Raji (cell line): ENCODE results near the gene SLC22A13.

Source experiments
- POLR2A ChIP-seq: IDR thresholded peaks from 2 replicates; pipeline ENCODE4 v1.6.1; 2011; ENCODE audit warnings: low read depth, low read length, control low read depth; ENCODE audit not compliant: insufficient read depth

The SLC22A13 gene

DNA sequence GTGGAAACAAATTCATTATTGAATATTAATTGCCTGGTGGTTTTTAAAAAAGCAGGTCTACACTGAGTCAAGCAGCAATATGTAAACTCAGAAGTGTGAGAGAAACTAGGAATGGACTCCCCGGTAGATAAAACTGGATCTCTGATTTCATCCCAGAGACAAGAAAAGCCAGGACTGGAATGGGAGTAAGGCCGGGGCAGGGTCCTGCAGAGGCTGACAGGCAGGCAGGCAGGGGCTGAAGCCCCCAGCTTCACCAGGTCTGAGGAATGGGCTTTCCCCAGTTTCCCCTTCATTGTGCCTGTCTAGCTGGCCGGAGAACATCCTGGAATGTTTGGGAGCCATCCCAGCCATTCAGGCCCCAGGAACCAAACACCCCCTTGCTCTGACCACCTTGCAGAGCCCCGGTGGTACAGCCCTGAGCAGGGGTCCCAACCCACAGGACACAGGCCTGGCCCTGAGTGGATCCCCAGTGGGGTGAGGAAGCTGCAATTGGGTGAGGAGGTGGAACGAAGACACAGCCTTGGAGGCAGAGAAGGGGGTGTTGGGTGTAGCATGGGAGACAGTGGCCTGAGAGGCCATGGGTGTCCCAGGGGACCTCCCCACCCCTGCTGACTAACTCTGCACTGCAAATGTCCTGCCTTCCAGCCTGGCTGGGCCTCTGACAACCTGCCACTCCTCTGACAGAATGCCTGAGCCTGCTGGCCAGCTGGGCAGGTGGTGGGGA, 49.3 kb downstream of the SLC22A13 start:
- no peak for TF ChIP-seq POLR2A

DNA sequence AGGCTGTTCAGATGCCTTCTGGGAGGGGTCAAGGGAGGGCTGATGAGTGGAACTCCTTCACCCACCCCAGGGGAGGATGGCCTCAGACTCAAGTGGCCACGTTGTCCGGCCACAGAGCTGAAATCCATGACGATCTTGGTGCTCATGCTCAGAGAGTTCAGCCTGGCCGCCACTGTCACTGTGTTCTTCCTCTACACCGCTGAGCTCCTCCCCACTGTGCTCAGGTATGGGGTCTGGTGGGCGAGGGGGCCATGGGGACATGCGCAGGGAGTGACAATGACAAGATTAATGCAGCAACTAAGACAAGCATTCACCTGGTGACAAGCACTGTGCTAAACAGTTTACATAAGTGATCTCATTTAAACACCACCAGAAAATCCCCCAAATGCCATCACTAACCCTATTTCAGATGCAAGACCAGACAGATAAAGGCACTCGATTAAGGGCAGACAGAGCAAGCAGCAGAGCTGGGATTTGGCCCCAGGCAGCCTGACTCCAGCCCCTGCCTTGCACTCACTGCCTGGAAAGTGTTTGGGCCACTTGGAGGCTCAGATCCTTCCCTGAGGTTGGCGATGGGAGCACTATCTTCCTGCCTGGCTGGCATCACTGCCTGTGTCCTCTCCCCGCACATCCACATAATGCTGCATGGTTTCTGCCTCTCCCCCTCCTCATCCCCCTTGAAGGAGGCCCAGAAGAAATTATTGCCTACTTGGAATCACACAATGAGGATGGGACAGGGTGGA, 50.0 kb downstream of the SLC22A13 start:
- TF ChIP-seq POLR2A = no peak

DNA sequence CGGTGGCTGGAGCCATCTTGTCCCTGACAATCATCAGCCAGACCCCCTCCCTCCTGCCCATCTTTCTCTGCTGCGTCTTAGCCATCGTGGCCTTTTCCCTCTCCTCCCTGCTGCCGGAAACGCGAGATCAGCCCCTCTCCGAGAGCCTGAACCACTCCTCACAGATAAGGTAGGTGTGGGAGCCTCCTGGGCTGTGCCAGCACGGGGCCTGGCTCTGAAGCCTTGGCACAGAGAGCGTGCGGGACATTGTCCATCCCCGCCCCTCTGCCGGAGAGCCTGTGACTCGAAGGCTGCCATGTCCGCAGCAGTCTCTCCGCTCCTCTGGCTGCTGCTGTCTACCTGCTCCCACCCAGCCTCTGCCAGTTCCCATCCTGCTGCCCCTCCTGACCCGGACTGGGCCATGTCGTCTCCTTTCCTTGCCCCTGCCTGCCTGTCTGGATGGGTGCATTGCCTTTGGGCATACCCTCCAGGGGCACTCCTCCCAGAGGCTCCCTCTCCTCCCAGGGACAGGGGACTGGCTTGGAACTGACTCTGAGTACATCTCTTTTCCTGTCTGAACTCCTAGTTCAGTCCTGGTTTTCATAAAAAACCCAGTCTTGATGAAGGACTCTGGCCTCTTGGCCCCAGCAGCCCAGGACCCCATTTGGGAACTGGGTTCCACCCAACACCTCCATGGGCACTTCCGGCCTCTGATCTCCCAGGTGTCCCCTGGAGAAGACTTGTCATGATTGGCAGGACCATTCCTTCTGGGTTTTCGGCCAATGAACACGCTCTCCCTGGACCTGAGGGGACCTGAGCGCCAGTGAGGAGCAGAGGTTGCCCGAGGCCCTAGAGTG, 51.0 kb downstream of the SLC22A13 start:
- TF ChIP-seq POLR2A = no peak

DNA sequence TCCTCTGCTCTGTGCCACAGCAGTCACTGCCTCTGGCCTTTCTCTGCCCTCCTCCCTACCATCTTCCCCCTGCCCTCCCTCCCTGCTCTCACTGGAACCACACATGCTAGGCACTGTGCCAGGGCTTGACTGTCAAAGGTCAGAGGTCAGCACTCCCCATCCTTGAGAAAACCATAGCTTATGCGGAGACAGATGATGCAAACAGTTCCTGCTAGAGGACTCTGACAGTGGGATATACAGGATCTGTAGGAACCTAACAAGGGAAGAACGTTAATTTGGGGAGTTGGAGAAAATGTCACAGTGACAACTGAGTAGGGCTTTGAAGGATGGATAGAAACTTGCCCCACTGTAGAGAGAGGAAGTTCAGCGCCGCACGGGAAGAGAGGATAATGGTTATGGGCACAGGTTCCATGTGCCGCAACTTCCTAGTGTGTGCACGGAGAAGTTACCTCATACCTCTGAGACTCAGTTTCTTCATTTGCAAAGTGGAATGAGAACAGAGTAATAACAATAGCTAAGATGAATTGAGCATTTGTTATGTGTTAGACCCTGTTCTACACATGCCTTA, 51.7 kb downstream of the SLC22A13 start:
- TF ChIP-seq POLR2A = no peak

DNA sequence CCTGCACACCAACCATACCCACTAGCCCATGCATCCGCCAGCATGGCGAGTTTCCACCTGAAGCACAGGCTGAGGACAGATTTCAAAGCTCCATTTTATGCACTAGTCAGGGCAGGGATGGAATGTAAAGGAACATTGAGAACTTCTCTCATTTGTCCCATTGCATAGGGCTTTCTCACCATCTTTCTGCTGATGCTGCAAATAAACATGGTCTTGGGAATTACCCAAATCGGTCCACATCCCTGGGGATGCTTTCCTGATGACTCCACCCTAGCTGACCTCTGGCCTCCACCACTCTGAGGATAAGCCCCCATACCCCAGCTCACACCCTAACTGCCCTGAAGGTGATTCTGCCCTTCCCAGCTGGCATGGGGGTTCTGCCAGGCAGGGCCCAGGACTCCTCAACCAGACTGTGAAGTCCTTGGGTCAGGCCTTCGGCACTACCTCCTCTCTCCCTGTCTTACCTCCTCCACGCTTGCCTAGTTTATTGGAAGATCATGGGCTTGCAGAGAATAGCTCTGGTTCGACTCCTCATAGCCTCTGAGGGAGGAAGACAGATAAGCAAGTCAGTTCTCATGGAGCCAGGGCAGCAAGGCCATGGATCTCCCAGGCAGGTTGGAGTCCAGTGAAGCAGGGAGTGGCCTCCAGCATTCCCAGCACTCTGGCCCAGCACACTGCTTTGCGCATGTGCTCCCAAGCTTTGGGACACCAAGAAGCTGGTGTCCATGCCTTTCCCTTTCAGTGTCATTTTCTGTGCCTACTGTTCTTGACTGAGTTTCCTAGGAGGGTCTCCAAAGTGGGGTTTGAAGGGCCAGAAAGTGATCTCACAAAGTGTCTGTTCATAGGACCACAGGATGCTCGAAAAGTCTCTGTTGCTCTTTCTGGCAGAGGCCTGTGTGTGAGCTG, 53.4 kb downstream of the SLC22A13 start:
- TF ChIP-seq POLR2A = no peak

DNA sequence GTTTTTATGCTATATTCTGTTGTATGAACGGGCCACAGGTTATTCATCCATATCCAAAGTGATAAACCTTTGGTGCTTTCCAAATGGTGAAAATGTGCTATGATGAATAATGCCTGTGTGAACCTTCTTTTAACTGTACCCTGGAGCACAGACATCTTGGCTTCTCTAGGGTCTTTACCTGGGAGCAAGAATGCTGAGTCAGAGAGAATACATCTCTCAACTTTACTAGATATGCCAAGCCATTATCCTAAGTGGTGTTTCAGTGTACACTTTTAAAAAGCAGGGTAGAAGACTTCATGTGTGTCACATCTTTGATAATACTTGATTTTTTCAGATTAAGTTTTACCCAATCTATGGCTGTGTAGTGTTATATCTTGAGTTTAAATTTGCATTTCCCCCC, 57.4 kb downstream of the SLC22A13 start:
- no peak for TF ChIP-seq POLR2A

DNA sequence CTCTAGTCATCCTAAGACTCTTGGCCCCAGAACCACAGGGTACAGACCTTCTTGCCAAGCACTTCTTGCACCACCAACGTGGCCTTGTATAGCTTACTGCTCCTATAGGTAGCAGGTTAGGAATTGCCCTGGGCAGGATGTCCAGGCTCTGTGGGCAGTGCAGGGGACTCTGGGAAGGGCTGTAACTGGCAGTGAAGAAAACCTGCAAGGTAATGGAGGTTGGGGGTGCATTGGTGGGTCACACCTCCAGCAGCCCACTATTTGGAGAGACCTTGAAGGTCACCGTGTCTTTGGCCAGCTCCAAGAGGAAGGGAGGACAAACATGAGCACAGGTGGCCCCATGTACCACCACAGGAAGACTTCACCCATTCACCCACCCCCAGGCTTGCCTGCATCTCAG, 59.6 kb downstream of the SLC22A13 start:
- no peak for TF ChIP-seq POLR2A

DNA sequence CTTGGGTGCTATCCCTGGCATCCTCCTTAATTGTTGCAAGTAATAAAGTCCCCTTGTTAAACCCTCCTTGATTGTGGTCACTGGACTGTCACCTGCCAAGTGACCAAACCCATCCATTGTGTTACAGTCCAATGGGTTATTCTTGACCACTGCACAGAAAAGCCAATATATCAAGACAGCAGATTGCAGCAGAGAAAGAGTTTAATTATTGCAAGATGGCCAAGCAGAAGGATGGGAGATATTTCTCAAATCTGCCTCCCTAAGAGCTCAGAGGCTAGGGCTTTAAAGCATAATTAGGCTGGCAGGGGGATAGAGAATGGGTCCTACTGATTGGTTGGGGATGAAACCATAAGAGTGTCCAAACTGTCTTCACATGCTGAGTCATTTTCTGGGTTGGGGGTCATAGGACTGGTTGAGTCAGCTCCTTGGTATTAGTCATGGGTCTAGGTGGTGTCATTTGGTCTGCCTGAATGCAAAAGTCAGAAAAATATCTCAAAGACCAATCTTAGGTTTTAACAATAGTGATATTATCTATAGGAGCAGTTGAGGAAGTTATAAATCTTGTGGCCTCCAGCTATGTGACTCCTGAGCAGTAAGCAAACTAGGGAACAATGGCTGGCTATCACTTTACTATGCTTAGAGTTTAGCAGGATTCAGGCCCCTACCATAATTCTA, 61.9 kb downstream of the SLC22A13 start:
- TF ChIP-seq POLR2A = no peak
